ENCODE measurements around the gene UROS.

Gene UROS

GRCh38 chr10:125871338-125871737 is 48.3 kb upstream of the UROS start (continued):
- TF ChIP-seq ZBTB6 (tag by site-specific recombination; IDR thresholded peaks at IDR 0.05) = no peak
- TF ChIP-seq ZNF626 (tag by site-specific recombination; IDR thresholded peaks at IDR 0.05) = no peak
- TF ChIP-seq ZNF530 (tag by site-specific recombination; IDR thresholded peaks at IDR 0.05; ENCODE audit: low read depth) = no peak
- TF ChIP-seq ZNF354C (tag by site-specific recombination; IDR thresholded peaks at IDR 0.05; ENCODE audit: borderline replicate concordance, low read depth) = no peak
- TF ChIP-seq PRDM6 (tag by site-specific recombination; IDR thresholded peaks at IDR 0.05) = peak; percentile 71
- no peak for TF ChIP-seq OVOL3 (tag by site-specific recombination; IDR thresholded peaks at IDR 0.05)
- no peak for TF ChIP-seq BCL11A (tag by site-specific recombination; IDR thresholded peaks at IDR 0.05; ENCODE audit: low read depth)

GRCh38 chr10:125868372-125868975 is 45.4 kb upstream of the UROS start:
- Histone ChIP-seq H3K9me3 (ENCODE audit: control insufficient read depth, insufficient read depth, low read depth, low read length) (no peaks in the 10 kb centered on the region), H3K4me1 (ENCODE audit: control insufficient read depth, insufficient read depth, low read length) (peaks cover 10% of the 10 kb centered on the region), H3K27ac (ENCODE audit: extremely low read depth, low read depth, low read length) (no peak overlapping the region), H3K36me3 (ENCODE audit: control insufficient read depth in 2 of 2, insufficient read depth in 1 of 2, low read length in 2 of 2) (peaks cover 21 to 27% of the 10 kb centered on the region in 2 experiments; a peak in 2 of 3 replicates), H3K4me3 (ENCODE audit: low read depth, low read length) (no peak overlapping the region)
- TF ChIP-seq ZNF654 (tag by site-specific recombination; IDR thresholded peaks at IDR 0.05; ENCODE audit: low read depth) (peak; percentile 54), ZNF792 (tag by site-specific recombination; IDR thresholded peaks at IDR 0.05) (no peak), SCRT2 (tag by site-specific recombination; IDR thresholded peaks at IDR 0.05) (peak; percentile 73), ZNF664 (tag by site-specific recombination; IDR thresholded peaks at IDR 0.05) (peak; percentile 26; the same call in 1 of the 2 replicates), KLF9 (tag by site-specific recombination; IDR thresholded peaks at IDR 0.05; ENCODE audit: low read depth) (no peak), SCRT1 (tag by site-specific recombination; IDR thresholded peaks at IDR 0.05; ENCODE audit: borderline replicate concordance) (0 out of 2 replicates have a peak, but pooled peaks have one; percentile 37)
- TF ChIP-seq, protein P1, sequence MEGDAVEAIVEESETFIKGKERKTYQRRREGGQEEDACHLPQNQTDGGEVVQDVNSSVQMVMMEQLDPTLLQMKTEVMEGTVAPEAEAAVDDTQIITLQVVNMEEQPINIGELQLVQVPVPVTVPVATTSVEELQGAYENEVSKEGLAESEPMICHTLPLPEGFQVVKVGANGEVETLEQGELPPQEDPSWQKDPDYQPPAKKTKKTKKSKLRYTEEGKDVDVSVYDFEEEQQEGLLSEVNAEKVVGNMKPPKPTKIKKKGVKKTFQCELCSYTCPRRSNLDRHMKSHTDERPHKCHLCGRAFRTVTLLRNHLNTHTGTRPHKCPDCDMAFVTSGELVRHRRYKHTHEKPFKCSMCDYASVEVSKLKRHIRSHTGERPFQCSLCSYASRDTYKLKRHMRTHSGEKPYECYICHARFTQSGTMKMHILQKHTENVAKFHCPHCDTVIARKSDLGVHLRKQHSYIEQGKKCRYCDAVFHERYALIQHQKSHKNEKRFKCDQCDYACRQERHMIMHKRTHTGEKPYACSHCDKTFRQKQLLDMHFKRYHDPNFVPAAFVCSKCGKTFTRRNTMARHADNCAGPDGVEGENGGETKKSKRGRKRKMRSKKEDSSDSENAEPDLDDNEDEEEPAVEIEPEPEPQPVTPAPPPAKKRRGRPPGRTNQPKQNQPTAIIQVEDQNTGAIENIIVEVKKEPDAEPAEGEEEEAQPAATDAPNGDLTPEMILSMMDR (tag by site-specific recombination; IDR thresholded peaks at IDR 0.05) = peak; percentile 38; the same call in 1 of the 2 replicates
- ChIA-PET CTCF (interaction anchor here (0.6 to 2.5 kb wide), 17 partner anchors 9 to 635 kb away, joined by 3 to 17 read pairs (median 3); partner anchors contain the start of gene UROS), POLR2A (no interaction called here)

DNA sequence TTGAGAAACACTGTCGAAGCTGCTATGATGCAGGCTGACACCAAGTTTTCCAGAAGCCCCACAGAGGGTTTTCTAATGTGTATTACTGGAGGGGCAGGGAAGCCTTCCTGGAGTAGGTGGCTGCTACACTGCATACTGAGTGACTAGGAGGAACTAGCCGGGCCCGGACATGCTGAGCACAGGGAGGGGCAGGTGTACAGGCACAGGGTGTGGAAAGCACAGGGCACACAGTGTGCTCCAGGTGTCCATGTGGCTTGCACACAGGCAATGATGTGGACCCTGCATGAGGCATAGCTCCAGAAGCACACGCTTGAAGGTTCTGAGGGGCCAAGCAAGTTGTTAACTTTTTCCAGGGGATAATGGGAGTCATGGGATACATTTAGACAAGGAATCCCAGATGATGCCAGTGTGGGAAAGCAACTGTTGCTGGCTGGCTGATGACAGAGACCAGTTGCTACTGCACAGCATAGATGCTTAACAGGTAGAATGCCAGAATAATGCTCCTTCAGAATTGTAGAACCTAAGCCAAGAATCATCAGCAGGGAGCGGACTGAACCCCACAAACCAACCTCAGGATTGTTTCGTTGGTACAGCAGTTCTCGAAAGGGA is 43.5 kb upstream of the UROS start:
- CTCF ChIA-PET = interaction anchor here (0.8 to 1.4 kb wide), 2 partner anchors 16 to 1163 kb away, joined by 6 read pairs; no protein-coding TSS in a partner anchor
- no peaks in the 10 kb centered on the region for H3K9me3 ChIP-seq (ENCODE audit: control insufficient read depth, insufficient read depth, low read depth, low read length)
- no peak overlapping the region for H3K4me3 ChIP-seq (ENCODE audit: low read depth, low read length)
- H3K4me1 ChIP-seq (ENCODE audit: control insufficient read depth, insufficient read depth, low read length) = peaks cover 8% of the 10 kb centered on the region
- H3K27ac ChIP-seq (ENCODE audit: extremely low read depth, low read depth, low read length) = no peak overlapping the region
- peaks cover 21 to 27% of the 10 kb centered on the region in 2 experiments for H3K36me3 ChIP-seq (ENCODE audit: control insufficient read depth in 2 of 2, insufficient read depth in 1 of 2, low read length in 2 of 2)
- POLR2A ChIA-PET = no interaction called here
- TF ChIP-seq ZNF580 (tag by site-specific recombination; IDR thresholded peaks at IDR 0.05) = no peak
- TF ChIP-seq ZNF148 (tag by site-specific recombination; IDR thresholded peaks at IDR 0.05; ENCODE audit: borderline replicate concordance) = no peak
- TF ChIP-seq ZBTB8A (tag by site-specific recombination; IDR thresholded peaks at IDR 0.05) = no peak
- TF ChIP-seq ZNF529 (tag by site-specific recombination; IDR thresholded peaks at IDR 0.05; ENCODE audit: insufficient replicate concordance) = no peak
- TF ChIP-seq SCRT1 (tag by site-specific recombination; IDR thresholded peaks at IDR 0.05; ENCODE audit: borderline replicate concordance) = 0 out of 2 replicates have a peak, but pooled peaks have one; percentile 37
- TF ChIP-seq YY1 (tag by site-specific recombination; IDR thresholded peaks at IDR 0.05) = no peak
- no peak for TF ChIP-seq ZNF132 (tag by site-specific recombination; IDR thresholded peaks at IDR 0.05; ENCODE audit: borderline replicate concordance)
- no peak for TF ChIP-seq BCL6B (tag by site-specific recombination; IDR thresholded peaks at IDR 0.05)
- no peak for TF ChIP-seq ZNF24 (tag by site-specific recombination; IDR thresholded peaks at IDR 0.05)
